ENCODE measurements around the gene ZKSCAN1.

Gene ZKSCAN1

GRCh38 chr7:100080907-100081534 is 65.6 kb downstream of the ZKSCAN1 start:
- no peak for DNase-seq (ENCODE audit: low read depth)

- peak; percentile 98 for DNase-seq (ENCODE audit: low read depth)
Measured at GRCh38 chr7:100081535-100082102, 66.2 kb downstream of the ZKSCAN1 start, which contains the start of gene ZNF3. Gene ZNF3 (minus strand): TSS chr7:100081723. CDS start chr7:100077357, 4,366 bp downstream.

DNA sequence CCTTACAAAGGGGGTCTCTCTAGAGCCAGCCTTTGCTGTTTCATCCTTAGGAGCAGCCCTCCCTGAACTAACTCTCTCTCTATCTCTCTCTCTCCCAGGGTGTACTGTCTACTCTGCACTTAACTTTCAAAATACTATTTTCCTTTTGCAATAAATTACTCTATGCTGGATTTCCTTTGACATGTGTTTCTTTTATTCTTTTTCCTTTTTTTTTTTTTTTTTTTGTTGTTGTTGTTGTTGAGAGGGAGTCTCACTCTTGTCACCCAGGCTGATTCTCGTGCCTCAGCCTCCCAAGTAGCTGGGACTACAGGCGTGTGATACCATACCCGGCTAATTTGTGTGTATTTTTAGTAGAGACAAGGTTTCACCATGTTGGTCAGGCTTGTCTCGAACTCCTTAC is 67.6 kb downstream of the ZKSCAN1 start:
- no peak for DNase-seq (ENCODE audit: low read depth)

GRCh38 chr7:100085515-100085914 is 70.1 kb downstream of the ZKSCAN1 start:
- no peak for DNase-seq (ENCODE audit: low read depth)

GRCh38 chr7:100087055-100087750 is 71.8 kb downstream of the ZKSCAN1 start:
- no peak for DNase-seq (ENCODE audit: low read depth)

DNA sequence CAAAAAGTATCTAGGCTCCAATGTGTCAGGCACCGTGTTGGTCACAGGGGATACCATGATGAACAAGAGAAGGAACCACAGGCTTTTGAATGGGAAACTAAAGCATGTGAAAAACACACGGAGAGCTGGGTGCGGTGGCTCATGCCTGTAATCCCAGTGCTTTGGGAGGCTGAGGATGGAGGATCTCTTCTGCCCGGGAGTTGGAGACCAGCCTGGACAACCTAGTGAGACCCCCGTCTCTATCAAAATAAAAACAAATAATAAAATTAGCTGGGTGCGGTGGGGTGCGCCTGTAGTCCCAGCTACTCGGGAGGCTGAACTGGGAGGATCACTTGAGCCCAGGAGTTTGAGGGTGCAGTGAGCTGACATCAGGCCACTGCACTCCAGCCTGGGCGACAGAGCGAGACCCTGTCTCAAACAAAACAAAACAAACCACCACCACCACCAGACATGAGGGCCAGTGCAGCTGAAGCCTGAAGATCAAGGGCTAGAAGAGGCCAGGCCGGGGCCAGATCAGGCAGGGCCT is 72.8 kb downstream of the ZKSCAN1 start:
- no peak for DNase-seq (ENCODE audit: low read depth)

- DNase-seq (ENCODE audit: low read depth): peak; percentile 74
Measured at GRCh38 chr7:100088621-100089457, 73.4 kb downstream of the ZKSCAN1 start, which contains the start of gene COPS6. Gene COPS6 (plus strand): TSS chr7:100088969. CDS start chr7:100088991, 22 bp downstream.

- no peak for DNase-seq (ENCODE audit: low read depth)
Measured at GRCh38 chr7:100089458-100090196, 74.2 kb downstream of the ZKSCAN1 start.

DNA sequence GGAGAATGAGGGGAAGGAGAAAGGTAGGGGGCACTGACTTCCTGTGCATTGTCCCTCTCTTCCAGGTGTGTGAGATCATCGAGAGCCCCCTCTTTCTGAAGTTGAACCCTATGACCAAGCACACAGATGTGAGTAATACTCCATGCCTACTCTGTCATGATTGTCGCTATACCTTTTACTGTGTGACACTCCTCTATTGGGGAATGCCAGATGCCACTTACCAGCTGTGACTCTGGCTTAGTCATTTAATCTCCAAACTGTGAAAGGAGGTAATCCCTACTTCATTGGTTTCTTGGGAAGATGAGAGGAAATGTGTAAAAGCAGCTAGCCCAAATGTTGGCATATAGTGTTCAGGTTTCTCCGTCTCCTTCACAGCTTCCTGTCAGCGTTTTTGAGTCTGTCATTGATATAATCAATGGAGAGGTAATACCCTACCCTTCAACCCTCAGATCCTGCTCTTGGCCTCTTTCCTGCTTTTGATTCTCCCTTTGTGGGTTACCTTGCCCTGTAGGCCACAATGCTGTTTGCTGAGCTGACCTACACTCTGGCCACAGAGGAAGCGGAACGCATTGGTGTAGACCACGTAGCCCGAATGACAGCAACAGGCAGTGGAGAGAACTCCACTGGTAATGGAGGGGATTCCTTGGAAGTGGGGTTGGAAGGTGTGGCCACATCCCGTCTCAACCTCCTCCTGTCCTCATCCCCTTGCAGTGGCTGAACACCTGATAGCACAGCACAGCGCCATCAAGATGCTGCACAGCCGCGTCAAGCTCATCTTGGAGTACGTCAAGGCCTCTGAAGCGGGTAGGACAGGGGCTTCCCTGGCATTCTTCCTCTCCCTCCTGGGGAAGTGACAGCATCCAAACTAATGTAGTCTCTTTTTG is 75.4 kb downstream of the ZKSCAN1 start:
- DNase-seq (ENCODE audit: low read depth): no peak

Data from stimulated activated CD4-positive, alpha-beta T cell treated with anti-CD3 and anti-CD28 coated beads, Interleukin-2, amount 100 ng/mL, for 4 hours (primary cell).